NCI-H345 (cell line): ENCODE measurements around the gene CLDN20.
A peak's percentile ranks its signal among the peaks of the same experiment; 100 is the strongest.

Experiments
- DNase-seq: peaks from one replicate; lab custom pipeline; 2025; lab: John Stamatoyannopoulos, UW

Gene CLDN20

DNA sequence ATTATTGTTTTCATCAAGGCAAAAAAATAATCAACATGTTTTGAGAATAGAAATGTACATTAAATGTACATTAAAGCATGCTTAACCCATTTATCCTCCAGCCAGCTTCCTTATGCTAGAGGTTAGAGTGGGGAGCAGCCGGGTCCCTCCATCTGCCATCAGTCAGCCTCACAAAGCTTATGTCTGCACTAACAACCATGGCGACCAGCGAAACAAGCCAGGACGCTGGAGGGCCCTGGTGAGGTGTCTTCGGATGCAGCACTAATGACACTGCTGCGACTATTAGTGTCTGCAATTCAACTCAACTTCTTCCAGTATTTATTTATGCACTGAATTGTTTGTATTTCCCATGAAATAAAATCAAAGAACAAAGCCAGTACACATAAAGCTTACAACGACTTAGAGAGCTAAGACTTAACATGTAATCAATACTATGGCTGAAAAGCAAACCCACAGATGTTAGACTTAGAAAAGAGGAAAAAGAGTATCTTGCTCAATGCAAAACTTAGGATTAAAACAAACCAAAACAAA is 6.8 kb downstream of the CLDN20 start:
- DNase-seq = no peak

DNA sequence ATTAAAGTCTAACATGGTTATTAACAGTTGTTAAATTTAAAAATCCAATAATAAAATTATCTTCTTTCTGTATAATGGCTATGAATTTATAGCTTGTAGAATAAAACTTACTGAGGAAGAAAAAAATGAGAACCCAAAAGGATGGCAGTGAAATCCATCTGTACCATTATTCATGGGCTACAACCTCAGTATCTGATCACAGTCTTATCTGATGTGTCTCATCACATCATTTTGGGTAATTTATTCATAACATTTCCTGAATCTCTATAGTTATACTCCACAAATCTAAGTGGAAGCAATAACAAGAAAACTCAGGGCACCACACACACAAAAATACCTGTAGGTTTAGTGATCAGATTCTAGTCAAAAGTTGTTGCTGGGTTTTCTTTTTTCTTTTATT is 7.3 kb downstream of the CLDN20 start:
- DNase-seq = no peak

- DNase-seq = no peak
These were observed 8.8 kb downstream of the CLDN20 start for GRCh38 chr6:155272353-155273232.

DNA sequence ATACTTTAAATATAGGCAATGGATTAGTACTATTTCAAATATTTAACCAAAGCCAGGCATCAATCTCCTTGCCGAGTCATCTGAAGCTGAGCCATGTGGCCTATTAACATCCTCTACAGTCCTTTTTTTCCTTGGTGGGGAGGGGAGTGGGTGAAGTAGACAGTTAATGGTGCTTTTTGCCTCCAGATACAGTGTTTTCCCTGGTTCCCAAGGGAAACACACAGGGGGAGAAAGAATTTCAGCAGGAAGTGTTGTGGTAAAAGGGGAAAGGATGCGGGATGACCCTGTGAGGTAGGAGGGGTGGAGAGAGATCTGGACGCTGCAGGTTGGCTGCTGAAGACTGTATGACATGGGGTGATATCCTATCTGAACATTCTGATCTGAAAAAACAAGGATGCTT is 9.6 kb downstream of the CLDN20 start:
- DNase-seq = no peak

- DNase-seq = no peak
These were observed 10.3 kb downstream of the CLDN20 start for GRCh38 chr6:155274106-155274505.

DNA sequence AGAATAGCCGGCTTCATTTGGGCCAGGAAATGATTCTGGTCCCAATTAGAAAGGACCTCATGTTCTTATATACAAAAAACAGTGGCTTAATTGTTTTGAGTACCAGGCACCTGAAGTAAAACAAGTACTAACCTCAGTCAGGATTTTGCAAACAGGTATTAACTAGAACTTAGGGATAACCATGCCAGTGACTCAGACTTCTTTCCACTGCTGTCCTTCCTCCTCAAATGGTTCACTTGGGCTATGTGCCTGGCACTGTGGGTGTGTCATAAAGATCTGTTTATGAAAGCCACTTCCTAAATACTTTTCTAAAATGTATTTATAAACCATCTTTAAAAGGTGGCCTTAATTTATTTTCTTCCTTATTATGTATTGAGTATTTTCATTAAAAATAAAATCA is 10.7 kb downstream of the CLDN20 start:
- DNase-seq = no peak

DNA sequence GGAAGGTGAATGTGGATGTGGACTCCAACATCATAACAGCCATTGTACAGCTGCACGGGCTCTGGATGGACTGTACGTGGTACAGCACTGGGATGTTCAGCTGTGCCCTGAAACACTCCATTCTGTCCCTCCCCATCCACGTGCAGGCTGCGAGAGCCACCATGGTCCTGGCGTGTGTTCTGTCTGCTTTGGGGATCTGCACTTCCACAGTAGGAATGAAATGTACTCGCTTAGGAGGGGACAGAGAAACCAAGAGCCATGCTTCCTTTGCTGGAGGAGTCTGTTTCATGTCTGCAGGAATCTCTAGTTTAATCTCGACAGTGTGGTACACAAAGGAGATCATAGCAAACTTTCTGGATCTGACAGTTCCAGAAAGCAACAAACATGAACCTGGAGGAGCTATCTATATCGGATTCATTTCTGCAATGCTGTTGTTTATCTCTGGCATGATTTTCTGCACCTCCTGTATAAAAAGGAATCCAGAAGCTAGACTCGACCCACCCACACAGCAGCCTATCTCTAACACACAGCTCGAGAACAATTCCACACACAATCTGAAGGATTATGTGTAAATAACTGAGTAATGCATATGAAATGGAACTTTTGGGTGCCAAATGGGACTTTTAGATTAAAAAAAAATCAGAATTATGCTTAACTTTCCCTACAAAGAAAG is 12.1 kb downstream of the CLDN20 start:
- no peak for DNase-seq

DNA sequence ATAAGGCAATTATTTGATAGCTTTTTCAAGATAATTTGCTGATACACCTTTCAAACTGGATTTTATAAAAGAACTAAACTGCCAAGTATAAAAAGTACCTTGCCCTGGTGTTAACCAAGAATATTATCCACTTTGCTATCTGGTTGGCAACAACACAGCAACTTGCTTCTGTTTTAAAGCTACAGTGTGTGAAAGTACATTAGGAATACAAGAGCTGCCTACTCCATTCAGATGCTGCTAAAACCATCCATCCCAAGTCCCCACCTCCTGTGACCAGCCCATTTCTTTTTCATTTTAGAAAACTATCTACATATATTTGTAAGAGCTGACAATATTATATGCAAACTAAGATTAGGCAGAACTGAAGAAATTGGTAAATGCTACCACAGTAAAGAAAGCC is 12.8 kb downstream of the CLDN20 start:
- no peak for DNase-seq

DNA sequence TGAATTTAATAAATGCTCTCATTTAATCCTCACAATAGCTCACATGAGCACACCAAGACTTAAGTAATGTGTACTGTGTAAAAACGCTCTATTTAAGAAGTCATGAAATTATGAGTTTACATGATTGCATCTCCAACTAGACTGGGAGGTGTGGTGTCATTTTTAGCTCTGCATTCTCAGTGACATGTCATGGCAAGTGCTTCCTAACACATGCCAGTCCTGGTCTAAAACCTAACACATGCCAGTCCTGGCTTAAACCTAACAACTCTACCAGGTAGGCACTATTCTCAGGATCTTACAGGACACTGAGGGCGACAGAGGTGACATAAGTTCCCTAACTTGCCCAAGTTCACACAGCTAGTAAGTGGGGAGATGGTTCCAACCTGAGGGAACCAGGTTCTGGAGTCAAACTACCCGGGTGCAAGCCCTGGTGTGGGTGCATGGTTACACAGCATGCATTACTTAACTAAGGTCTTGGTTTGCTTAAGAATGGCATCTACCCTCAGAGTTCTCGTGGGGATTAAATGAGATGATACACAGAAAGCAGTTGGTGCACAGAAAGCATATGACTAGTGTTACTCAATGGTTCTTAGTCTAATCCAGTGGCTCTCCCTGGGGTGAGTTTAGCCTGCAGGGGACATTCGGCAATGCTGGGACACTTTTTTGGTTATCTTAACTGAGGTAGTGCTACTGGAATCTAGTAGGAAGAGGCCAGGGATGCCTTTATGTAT is 14.7 kb downstream of the CLDN20 start:
- no peak for DNase-seq

DNA sequence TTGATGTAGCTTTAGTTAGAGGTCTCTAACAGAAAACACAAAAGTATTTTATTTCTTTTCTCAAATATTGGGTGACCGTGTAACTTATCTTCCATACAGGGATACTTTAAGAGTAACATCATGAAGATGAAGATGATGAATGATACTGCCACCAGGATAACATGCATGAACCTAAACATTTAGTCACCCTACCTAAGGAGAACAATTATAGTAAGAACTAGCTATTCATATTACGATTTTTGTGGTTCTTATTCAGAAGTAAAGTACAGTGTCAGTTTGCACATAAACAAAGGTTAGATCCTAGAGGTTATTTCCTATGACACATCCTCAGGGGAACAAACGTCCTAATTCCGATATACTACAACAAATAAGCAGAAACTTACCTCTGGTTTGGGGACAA is 21.0 kb downstream of the CLDN20 start:
- DNase-seq = no peak

DNA sequence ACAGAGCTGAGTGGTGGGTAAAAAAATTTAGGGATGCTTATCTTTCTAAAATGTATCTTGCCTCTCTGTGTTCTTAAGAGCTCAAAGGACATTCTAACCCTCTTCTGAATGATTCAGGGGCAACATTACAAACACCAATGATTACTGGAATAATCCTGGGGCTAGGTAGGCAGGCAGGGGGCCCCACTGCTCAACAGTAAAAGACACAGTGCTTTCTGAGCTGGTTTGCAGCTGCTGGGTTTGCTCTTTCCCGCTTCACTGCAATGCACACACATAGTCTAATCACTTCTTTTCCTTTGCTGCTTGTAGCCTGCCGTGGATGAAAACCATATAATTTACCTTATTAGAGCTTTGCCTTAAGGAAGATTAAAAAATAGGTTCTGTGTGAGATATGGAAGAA is 23.9 kb downstream of the CLDN20 start:
- DNase-seq = peak; percentile 75

- DNase-seq = no peak
These were observed 26.7 kb downstream of the CLDN20 start for GRCh38 chr6:155290491-155290890.

- no peak for DNase-seq
These were observed 27.5 kb downstream of the CLDN20 start for GRCh38 chr6:155291291-155291690.

- no peak for DNase-seq
These were observed 28.9 kb downstream of the CLDN20 start for GRCh38 chr6:155292711-155293110.

- no peak for DNase-seq
These were observed 33.9 kb downstream of the CLDN20 start for GRCh38 chr6:155297669-155298068.

DNA sequence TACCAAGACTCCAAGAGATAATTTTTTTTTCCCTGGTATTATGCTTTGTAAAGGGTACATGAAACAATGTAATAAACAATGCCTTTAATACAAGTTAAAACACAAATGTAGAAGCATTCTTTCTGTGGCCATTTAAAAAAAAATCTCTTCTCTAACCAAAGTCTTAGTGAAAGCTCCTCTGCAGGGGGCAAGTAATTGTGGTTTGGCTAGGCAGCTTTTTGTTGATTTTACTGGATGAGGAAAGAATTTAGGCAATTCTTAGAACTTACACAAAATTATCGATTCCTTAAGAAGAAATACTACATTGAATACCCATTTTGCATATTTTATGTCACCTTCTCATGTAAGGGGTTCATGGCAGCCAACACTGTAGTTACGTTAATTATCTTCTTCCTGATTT is 38.1 kb downstream of the CLDN20 start:
- DNase-seq = no peak

GRCh38 chr6:155303361-155303870 is 39.6 kb downstream of the CLDN20 start:
- DNase-seq = no peak

GRCh38 chr6:155306958-155307357 is 43.1 kb downstream of the CLDN20 start:
- no peak for DNase-seq

DNA sequence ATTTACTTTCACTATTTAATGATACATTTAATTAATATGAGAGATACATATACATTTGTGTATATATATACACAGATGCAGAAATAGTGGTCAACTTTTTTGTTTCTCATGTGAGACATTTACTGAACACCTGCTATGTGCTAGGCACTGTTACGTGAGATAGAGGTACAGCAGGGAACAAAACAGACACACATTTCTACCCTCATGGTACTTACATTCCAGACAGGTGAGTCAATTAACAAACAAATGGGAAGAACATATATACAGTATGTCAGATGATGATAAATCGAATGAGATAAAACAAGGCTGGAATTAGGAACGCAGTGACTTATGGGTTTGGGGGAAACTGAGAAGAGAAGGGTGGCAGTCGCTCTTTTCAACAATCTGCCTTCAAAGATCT is 45.3 kb downstream of the CLDN20 start:
- DNase-seq = no peak

GRCh38 chr6:155310596-155310995 is 46.8 kb downstream of the CLDN20 start:
- DNase-seq = no peak

DNA sequence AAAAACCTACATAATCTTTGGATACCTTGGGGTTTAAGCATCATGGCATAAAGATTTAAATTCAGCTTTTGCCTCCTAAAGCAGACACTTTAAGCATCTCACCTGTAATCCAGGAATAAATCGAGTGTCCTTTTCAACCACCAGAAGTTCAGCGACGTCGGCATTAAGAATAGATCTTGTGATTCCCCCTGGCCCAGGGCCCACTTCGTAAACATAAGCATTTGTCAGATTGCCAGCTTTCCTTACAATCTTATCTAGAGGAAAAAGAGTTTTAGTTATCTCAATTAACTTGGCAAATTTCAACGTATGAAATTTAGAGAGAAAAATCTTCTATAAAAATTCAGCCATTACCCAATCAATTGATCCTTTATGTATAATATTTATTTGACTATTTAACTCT is 47.3 kb downstream of the CLDN20 start:
- DNase-seq = peak; percentile 55

GRCh38 chr6:155311583-155311982 is 47.8 kb downstream of the CLDN20 start:
- no peak for DNase-seq
